Measurements from ENCODE around the gene RHO. TPM values are rescaled to one million over a fixed set of nuclear protein-coding genes. Genes with fewer than 3 reads are reported as not detected.

Gene RHO
- polyA plus RNA-seq, 1 donor (not counting 4 experiments of a cell fraction or from before 2014, with no cell fraction given), result not detected

- H3K79me2 ChIP-seq (ENCODE audit: control insufficient read depth, insufficient read depth, low read length), result no peaks in the 10 kb centered on the region
- no peak overlapping the region for H3K9ac ChIP-seq (ENCODE audit: control insufficient read depth, extremely low read depth, insufficient read depth, low read length)
- peak overlapping the region; percentile 45 for H2AFZ ChIP-seq (ENCODE audit: control insufficient read depth, low read length)
- no peaks in the 10 kb centered on the region for H3K36me3 ChIP-seq (ENCODE audit: control insufficient read depth in 2 of 2, extremely low read depth in 1 of 2, insufficient read depth in 2 of 2, low read length in 2 of 2)
- H3K27ac ChIP-seq (ENCODE audit: control insufficient read depth, insufficient read depth, low read length), result no peak overlapping the region
- no peaks in the 10 kb centered on the region for H3K9me1 ChIP-seq (ENCODE audit: control insufficient read depth, extremely low read depth, insufficient read depth, low read length)
- no peaks in the 10 kb centered on the region for H4K20me1 ChIP-seq (ENCODE audit: control insufficient read depth, extremely low read depth, insufficient read depth, low read length)
- no peak overlapping the region for H3K4me3 ChIP-seq (ENCODE audit: control insufficient read depth in 2 of 3, extremely low read depth in 1 of 3, insufficient read depth in 2 of 3, low read depth in 1 of 3, low read length in 3 of 3)
- H3K4me2 ChIP-seq (ENCODE audit: control insufficient read depth, extremely low read depth, insufficient read depth, low read depth, low read length), result no peak overlapping the region
- H3K4me1 ChIP-seq (ENCODE audit: control insufficient read depth, extremely low read depth, insufficient read depth, low read length), result no peaks in the 10 kb centered on the region
- peaks cover 3% of the 10 kb centered on the region for H3K27me3 ChIP-seq (ENCODE audit: control insufficient read depth, extremely low read depth, insufficient read depth, low read length)
- dilution Hi-C loops (cut with MboI; ENCODE audit: extremely low pct_ligation_motif_present, low sequenced_read_pairs), result no loop called here
- FAIRE-seq (no peak), DNase-seq (ENCODE audit: low read depth, low spot score) (no peak)
- TF ChIP-seq CTCF (optimal IDR thresholded peaks at IDR 0.05 in 1 of 3, IDR thresholded peaks at IDR 0.05 in 1 of 3, conservative IDR thresholded peaks at IDR 0.05 in 1 of 3; ENCODE audit: extremely low read depth in 1 of 3, insufficient read depth in 2 of 3, low read length in 3 of 3) (no peak), EZH2 (IDR thresholded peaks at IDR 0.05; ENCODE audit: low read length) (no peak)
- no peaks in the 10 kb centered on the region for H3K9me3 ChIP-seq (ENCODE audit: control insufficient read depth, low read depth, low read length)
These were observed 32.6 kb downstream of the RHO start for GRCh38 chr3:129560911-129561594.

- Histone ChIP-seq H3K27me3 (ENCODE audit: control insufficient read depth, extremely low read depth, insufficient read depth, low read length) (peaks cover 3% of the 10 kb centered on the region), H3K4me2 (ENCODE audit: control insufficient read depth, extremely low read depth, insufficient read depth, low read depth, low read length) (no peak overlapping the region), H3K36me3 (ENCODE audit: control insufficient read depth in 2 of 2, extremely low read depth in 1 of 2, insufficient read depth in 2 of 2, low read length in 2 of 2) (no peaks in the 10 kb centered on the region), H4K20me1 (ENCODE audit: control insufficient read depth, extremely low read depth, insufficient read depth, low read length) (no peaks in the 10 kb centered on the region), H3K4me3 (ENCODE audit: control insufficient read depth in 2 of 3, extremely low read depth in 1 of 3, insufficient read depth in 2 of 3, low read depth in 1 of 3, low read length in 3 of 3) (no peak overlapping the region), H3K9me1 (ENCODE audit: control insufficient read depth, extremely low read depth, insufficient read depth, low read length) (no peaks in the 10 kb centered on the region), H3K9me3 (ENCODE audit: control insufficient read depth, low read depth, low read length) (no peaks in the 10 kb centered on the region), H3K79me2 (ENCODE audit: control insufficient read depth, insufficient read depth, low read length) (no peaks in the 10 kb centered on the region), H3K4me1 (ENCODE audit: control insufficient read depth, extremely low read depth, insufficient read depth, low read length) (no peaks in the 10 kb centered on the region), H3K27ac (ENCODE audit: control insufficient read depth, insufficient read depth, low read length) (no peak overlapping the region), H3K9ac (ENCODE audit: control insufficient read depth, extremely low read depth, insufficient read depth, low read length) (no peak overlapping the region), H2AFZ (ENCODE audit: control insufficient read depth, low read length) (no peak overlapping the region)
- DNase-seq (ENCODE audit: low read depth, low spot score) (no peak), FAIRE-seq (no peak)
- dilution Hi-C loops (cut with MboI; ENCODE audit: extremely low pct_ligation_motif_present, low sequenced_read_pairs), result no loop called here
- TF ChIP-seq CTCF (optimal IDR thresholded peaks at IDR 0.05 in 1 of 3, IDR thresholded peaks at IDR 0.05 in 1 of 3, conservative IDR thresholded peaks at IDR 0.05 in 1 of 3; ENCODE audit: extremely low read depth in 1 of 3, insufficient read depth in 2 of 3, low read length in 3 of 3), result no peak
- no peak for TF ChIP-seq EZH2 (IDR thresholded peaks at IDR 0.05; ENCODE audit: low read length)
These were observed 33.3 kb downstream of the RHO start for GRCh38 chr3:129561619-129562248.
